HG03342 (cell line): ENCODE results near the gene TBX1.

Experiments
- ATAC-seq: cut with Tn5 transposase; IDR thresholded peaks from one replicate; pipeline ENCODE4 v1.9.1; 2021; ENCODE audit warnings: mild to moderate bottlenecking, moderate library complexity; ENCODE audit not compliant: unreplicated experiment

The TBX1 gene

DNA sequence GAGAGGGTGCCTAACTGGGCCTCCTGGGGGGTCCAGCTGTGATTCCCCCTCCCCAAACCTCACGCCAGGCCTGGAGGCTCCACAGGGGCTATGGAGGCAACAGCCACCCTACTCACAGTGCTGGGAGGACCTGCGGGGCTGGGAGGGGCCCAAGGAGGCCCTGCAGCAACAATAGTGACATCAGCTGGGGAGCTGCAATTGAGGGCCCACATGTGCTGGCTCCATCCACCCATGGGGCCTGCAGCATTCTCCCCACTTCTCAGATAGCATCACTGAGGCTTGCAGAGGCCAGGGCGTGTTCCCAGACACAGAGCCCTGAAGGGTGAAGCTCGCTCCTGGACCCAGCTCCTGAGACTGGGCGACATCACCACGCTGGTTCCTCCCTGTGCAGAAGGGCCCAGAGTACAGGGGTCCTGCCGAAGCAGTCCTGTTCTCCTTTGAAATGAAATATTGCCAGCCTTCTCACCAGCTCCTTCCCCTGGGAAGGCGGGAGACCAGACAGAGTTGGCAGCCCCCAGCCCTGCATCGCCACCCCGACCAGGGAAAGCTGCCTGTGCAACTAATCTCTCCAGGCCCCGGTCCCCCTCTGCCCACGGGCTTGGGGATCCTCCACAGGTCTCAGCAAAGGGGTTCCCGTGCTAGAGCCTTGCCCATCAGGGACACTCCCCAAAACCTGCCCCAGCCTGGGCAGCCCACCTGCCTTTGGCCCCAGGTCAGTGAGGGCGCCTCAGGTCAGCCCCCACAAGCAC lies 8.9 kb upstream of the TBX1 start:
- ATAC-seq, result no peak

DNA sequence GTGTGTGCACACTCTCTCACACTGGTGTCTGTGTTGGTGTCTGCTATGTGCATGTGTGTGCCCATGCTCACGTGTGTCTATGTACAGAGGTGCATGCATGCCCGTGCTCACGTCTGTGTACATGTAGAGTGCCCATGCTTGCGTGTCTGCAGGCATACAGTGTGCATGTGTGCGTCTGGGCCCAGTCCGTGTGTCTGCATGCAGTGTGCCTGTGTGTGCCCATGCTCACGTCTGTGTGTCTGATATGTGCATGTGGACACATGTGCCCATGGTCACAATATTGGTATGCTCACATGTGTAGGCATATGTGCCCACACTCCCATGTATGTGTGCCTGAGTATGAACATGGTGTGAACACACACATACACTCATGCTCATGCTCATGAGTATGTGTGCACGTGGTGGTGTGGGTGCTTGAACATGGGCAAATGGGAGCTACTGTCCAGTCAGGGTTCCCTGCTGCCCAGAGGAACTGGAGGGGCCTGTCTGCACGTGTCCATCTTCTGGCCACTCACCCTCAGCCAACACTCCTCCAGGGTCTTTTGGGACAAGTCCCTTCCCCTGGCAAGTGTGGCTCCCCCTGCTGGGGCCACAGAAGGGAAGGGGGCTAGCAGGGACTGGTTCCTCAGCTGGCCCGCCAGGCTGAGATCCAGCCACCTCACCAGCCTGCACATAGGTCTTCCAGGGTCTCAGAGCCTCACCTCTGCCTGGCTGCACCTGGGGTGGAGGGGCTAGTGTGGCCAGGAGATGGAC lies 7.3 kb upstream of the TBX1 start:
- ATAC-seq, result no peak

DNA sequence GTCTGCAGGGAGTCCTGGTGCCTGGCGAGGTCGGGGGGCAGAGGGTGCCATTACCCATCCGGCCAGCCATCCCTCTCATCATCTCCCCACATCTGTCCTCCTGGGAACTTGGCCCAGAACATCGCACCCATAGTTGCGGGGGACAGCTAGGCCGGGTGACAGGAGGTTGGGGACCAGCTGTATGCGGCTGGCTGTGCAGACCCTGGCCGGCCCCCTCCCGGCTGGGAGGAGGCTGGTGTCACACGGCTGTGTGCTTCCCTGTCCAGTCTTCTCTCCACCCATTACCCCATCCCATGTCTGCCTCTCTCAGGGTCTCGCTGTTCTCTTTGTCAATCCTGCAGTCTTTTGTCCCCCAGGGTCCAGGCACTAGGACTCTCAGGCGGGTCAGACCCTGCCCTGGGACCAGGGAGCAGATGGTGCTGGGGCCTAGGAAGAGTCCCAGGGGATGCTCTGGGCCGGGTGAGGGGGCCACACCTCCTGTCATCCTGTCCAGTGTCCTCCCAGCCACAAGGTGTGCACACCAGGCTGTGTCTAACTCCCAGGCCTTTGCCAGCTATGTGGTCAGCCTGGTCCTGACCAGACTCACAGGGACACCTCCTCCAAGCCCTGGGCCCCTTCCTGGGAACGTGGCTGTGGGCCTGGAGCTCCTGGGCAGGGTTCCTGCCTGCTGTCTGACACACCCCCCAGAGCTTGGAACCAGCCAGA lies 6.4 kb upstream of the TBX1 start:
- ATAC-seq, result no peak

DNA sequence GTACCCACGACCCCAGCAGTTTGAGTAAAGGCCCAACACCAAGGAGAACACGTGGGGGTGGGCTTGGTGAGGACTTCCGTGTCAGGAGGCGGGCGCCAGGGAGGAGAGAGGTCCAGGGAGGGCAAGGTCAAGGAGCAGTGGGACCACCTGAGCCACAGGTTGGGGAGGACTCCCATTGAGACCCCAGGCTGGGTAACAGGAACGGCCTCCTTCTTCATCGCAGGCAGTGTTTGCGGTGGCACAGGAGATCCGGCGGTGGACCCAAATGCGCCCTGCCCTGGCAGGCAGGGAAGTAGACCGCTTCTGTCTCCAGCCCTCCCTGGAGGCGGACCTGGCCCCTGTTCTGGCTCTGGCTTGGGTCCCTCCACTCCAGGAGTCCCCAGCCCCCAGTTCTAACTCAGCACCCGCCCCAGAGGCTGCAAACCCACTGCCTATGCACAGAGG lies 5.9 kb upstream of the TBX1 start:
- no peak for ATAC-seq

DNA sequence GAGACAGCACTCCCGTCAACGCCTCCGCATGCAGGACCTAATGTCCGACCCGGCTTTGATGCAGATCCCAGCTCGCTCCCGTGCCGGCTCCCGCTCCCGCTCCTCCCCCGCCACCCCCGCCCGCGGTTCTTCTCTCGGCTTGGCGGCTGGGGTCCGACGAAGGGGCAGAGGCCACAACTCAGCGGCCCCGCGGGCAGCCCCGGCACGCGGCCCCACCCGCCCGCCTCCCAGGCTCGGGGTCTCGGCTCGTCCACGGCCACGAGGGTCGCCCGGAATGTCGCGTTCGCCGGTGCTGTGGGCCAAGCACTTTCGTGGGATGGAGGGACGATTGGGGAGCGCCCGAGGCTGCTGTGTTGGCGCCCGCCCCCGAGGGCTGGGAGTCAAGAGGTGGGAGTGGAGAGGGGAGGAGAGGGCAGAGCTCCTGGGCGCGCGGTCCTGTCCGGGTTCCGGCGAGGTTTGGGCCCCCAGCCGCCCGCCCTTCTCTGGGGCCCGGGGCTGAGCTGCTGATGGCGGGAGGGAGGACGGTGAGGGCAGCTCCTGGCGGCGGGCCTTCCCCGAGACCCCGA lies 5.3 kb upstream of the TBX1 start:
- ATAC-seq, result no peak

- ATAC-seq, result no peak
Measured at GRCh38 chr22:19755722-19756287, 4.8 kb upstream of the TBX1 start.

DNA sequence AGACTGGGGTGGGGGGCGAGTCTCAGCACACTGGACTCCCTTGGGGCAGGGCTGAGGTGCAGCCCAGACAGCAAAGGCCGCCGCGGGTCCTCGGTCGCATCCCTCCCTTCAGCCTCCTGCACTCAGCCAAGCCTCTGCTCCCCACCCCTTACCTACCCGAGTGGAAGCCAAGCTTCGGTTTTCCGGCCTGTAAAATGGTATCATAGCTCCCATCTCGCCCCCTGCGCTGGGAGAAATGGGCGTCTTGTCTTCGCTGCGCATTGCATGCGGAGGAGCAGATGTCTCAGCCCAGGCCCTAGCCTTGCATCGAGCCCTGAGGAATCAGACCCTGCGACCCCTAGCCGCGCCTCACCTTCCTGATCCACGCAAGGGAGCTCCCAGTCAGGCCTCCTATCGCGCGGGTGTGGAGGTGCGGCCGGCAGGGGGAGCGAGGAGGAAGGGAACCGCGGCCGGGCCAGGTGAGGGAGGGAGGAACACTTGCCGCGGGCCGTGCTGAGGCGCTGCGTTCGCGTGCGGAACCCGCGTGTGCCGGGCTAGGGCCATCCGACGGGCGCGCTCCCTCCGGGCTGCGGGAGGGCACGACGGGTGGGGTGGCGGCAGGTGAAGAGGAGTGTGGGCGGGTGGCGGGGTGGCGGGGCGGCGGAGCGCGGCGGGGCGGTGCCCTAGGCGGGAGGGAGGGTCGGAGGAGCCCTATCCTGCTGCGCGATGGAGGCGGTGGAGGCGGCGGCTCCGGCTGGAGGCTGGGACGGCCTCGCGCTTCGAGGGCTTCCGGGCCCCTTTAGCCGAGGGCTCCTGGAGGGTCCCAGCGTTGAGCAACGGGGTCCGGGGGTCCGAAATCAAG lies 4.1 kb upstream of the TBX1 start:
- no peak for ATAC-seq

- no peak for ATAC-seq
Measured at GRCh38 chr22:19757140-19757984, 3.2 kb upstream of the TBX1 start.

DNA sequence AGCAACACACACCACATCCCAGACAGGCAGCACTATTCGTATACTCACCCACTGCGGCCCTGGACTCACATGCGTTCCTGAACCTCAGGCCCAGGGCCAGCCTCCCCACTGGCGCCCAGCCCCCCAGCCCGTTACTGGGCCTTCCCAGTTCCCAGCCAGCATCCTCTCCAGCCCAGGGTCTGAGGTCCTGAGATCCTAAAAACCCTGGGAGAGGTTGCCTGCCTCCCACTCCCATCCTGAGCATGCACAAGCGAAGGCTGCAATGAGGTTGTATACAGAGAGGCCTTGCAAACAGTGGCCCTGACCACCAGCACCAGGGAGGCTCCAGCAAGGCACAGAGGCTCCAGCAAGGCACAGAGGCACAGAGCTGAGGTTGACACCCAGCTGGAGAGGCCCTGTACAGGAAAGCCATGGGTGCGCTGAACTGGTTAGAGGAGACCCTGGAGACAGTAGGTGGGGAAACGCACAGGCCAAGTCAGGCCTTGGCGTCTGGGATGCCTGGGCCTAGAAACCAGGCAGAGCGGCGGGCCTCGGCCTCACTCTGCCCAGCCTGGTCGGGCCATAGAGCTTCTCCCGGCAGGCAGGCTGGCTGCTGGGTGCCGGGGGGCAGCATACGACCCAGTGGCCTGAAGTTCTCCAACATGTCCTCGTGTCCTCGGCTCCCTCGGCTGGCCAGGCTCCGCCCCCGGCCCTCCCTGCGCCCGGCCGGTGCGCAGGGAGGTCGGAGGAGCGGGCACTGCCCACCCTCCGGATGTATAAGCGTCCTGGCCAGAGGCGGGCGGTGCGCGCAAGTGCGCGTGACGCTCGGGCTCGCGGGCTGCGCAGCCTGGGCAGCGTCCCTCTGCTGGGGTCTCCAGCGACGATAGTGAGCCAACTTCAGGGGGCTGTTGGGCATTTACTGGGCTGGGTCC lies 2.3 kb upstream of the TBX1 start:
- no peak for ATAC-seq

DNA sequence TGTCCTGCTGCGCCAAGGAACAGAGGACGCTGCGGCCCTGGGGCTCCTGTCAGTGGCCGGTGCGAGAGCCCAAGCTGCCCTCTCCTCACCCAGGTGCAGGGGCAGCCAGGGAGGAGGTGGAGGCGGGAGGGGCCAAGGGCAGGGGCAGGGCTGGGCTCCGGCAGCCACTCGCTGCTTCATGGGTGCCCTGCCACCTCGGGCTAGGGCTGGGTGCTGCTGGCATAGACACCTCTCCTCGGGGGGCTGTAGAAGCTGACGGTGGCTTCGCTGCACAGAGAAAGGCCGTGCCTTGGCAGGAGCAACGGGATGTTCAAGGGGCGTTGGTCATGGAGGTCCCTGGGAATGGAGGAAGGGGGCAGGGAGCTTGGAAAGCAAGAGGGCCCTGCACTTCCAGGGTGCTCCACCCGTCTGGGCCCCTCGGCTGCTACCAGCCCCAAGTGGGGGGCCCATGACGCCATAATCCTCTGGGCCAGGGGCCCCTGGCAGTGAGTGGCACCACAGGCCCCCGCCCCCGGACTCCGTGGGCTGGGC lies 1.6 kb upstream of the TBX1 start:
- no peak for ATAC-seq

GRCh38 chr22:19759427-19760057 lies 1.0 kb upstream of the TBX1 start:
- ATAC-seq, result no peak

DNA sequence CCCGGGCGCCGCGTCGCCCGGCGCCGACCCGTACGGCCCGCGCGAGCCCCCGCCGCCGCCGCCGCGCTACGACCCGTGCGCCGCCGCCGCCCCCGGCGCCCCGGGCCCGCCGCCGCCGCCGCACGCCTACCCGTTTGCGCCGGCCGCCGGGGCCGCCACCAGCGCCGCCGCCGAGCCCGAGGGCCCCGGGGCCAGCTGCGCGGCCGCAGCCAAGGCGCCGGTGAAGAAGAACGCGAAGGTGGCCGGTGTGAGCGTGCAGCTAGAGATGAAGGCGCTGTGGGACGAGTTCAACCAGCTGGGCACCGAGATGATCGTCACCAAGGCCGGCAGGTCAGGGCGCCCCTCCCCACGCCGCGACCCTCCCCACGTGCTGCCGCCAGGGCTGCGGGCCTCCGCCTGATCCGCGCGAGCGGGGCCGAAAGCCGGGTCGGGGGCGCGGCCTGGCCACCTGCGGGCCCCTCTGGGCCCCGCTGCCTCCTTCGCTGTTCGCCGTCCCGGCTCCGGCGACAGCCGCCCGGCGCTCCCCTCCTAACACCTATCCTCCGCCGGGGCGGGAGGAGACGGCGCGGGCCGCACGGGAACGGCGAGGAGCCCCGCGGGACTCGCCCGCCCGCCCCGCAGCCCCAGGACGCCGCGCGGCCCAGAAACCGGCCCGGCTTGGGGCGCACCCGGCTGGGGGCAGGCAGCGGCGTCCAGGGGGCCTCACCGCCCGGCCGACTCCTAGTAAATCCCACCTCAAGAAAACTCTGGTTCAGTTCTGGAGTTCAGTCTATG lies 560 bp downstream of the TBX1 start:
- no peak for ATAC-seq

DNA sequence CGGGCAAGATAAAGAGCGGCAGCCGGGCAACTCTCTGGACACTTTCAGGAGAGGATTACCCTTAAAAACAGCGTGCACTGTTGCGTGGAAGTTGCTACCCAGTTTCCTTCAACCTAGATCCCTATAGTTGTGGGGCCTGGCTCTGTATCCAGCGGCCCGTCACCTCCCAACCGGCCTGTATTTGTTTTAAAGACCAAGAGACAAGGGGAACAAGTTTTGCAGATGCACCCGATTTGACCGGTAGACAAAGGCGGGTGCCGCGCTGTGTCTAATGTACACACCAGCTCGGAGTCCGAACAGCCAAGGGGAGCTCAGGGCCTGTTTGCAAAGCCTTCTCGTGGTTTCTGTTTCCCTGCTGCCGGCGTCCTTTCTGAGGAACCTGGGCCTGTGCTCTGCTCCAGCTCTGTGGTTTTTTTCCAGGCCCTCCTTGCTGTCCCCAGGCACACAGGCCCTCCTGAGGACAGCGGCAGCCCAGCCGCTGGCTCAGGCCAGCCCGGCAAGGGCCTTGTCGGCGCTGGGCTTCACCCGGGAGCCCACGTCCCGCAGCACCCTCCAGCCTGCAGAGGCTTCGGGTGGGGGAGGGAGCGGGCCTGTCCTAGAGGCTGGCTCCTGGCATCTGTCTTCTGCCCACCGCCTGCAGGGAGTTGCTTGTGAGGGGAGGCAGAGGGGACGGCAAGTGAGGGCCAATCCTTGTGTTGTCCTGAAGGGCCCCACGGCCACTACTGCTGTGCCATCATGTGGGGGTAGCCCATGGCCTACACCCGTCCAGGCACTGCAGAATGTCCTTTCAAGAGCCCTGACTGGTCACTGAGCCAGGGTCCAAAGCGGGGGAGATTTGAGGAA lies 1.4 kb downstream of the TBX1 start:
- ATAC-seq, result no peak

- no peak for ATAC-seq
Measured at GRCh38 chr22:19762568-19763457, 2.2 kb downstream of the TBX1 start.
